ENCODE data around the gene OR51D1. TPM values are rescaled to one million over a fixed set of nuclear protein-coding genes. Genes with fewer than 3 reads are reported as not detected.

OR51D1 gene
- total and polyA plus RNA-seq, 9 of the 15 experiments (the other 6 are each of a cell fraction or from before 2014, with no cell fraction given), result not detected

- DNase-seq (ENCODE audit: extremely low read depth in 1 of 4, low spot score in 3 of 4), result peak; percentile 97 to 99 (median 98)
- Histone ChIP-seq H4K20me1 (replicated peaks; ENCODE audit: control insufficient read depth, insufficient read depth, low read length) (no peaks in the 10 kb centered on the region), H3K27me3 (ENCODE audit: control insufficient read depth in 2 of 2, insufficient read depth in 2 of 2, low read length in 2 of 2) (no peaks in the 10 kb centered on the region), H3K4me3 (peak within 1 kb of the TSS; percentile 68), H3K4me1 (replicated peaks in 1 of 2; ENCODE audit: control insufficient read depth in 2 of 2, insufficient read depth in 2 of 2, low read length in 2 of 2) (peaks cover 9 to 14% of the 10 kb centered on the region in 2 experiments; a peak in 3 of 5 replicates), H3K36me3 (ENCODE audit: control insufficient read depth, insufficient read depth, low read length) (peaks cover 4% of the 10 kb centered on the region; the same call in 2 of the 3 replicates), H3K27ac (ENCODE audit: extremely low read depth, low read depth, low read length) (peak within 1 kb of the TSS; percentile 86), H3K9me3 (replicated peaks; ENCODE audit: control insufficient read depth, insufficient read depth, low read depth, low read length) (no peaks in the 10 kb centered on the region), H3K4me2 (ENCODE audit: insufficient read depth, low read length) (peak within 1 kb of the TSS; percentile 81), H3K9me1 (ENCODE audit: control insufficient read depth, insufficient read depth, low read length) (no peaks in the 10 kb centered on the region), H2AFZ (ENCODE audit: low read depth, low read length) (peak within 1 kb of the TSS; percentile 100), H3K79me2 (ENCODE audit: control insufficient read depth, insufficient read depth, low read length) (peaks cover 11% of the 10 kb centered on the region; the same call in 2 of the 3 replicates), H3K9ac (ENCODE audit: insufficient read depth in 1 of 2, low read depth in 2 of 2, low read length in 2 of 2) (peak within 1 kb of the TSS; percentile 78 to 92)
- intact Hi-C loops (cut with micrococcal nuclease) (no loop called here), in situ Hi-C loops (cut with MboI) (no loop called here)
- FAIRE-seq, result peak; percentile 99
- ChIA-PET CTCF (ENCODE audit: low intra/inter-chr PET ratio) (no interaction called here), POLR2A (interaction anchor here (0.6 to 1.5 kb wide), 5 partner anchors 9 to 235 kb away, joined by 3 to 6 read pairs (median 4); partner anchors contain the start of gene OR52K1)
- TSS peak; percentile 66 for BruUV-seq (replicated peaks)
- ATAC-seq, result peak; percentile 100
- WGBS (ENCODE audit: insufficient coverage, low coverage, missing lambda C conversion rate), result 4% methylated on average over 41 of the region's 43 CpGs
- TF ChIP-seq THAP12 (CRISPR knock-in tag; IDR thresholded peaks at IDR 0.05) (no peak), NFATC3 (IDR thresholded peaks at IDR 0.05) (no peak), HEY1 (CRISPR knock-in tag; IDR thresholded peaks at IDR 0.05; ENCODE audit: borderline replicate concordance) (no peak), ZSCAN32 (CRISPR knock-in tag; IDR thresholded peaks at IDR 0.05) (no peak), HDAC3 (IDR thresholded peaks at IDR 0.05; ENCODE audit: borderline replicate concordance, partially characterized antibody) (no peak), ZNF766 (CRISPR knock-in tag; conservative IDR thresholded peaks at IDR 0.05) (no peak), STAT5A (IDR thresholded peaks at IDR 0.05; ENCODE audit: borderline replicate concordance, low read length) (no peak), DMBX1 (CRISPR knock-in tag; IDR thresholded peaks at IDR 0.05; ENCODE audit: borderline replicate concordance) (no peak), ARNT (IDR thresholded peaks at IDR 0.05) (no peak), CEBPG (CRISPR knock-in tag; IDR thresholded peaks at IDR 0.05) (no peak), CEBPG (tag; conservative IDR thresholded peaks at IDR 0.05 in 1 of 2, IDR thresholded peaks at IDR 0.05 in 1 of 2) (no peak), PCBP2 (IDR thresholded peaks at IDR 0.05; ENCODE audit: low read depth, low read length, poor library complexity, severe bottlenecking) (no peak), TCF3 (CRISPR knock-in tag; IDR thresholded peaks at IDR 0.05) (no peak), EHMT2 (IDR thresholded peaks at IDR 0.05) (peak; percentile 91), SAFB (IDR thresholded peaks at IDR 0.05; ENCODE audit: borderline replicate concordance, low read depth, low read length) (no peak)
- TF ChIP-seq, protein P1, sequence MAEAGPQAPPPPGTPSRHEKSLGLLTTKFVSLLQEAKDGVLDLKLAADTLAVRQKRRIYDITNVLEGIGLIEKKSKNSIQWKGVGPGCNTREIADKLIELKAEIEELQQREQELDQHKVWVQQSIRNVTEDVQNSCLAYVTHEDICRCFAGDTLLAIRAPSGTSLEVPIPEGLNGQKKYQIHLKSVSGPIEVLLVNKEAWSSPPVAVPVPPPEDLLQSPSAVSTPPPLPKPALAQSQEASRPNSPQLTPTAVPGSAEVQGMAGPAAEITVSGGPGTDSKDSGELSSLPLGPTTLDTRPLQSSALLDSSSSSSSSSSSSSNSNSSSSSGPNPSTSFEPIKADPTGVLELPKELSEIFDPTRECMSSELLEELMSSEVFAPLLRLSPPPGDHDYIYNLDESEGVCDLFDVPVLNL (CRISPR knock-in tag; IDR thresholded peaks at IDR 0.05; ENCODE audit: low read depth), result no peak
- TF ChIP-seq, protein P2, sequence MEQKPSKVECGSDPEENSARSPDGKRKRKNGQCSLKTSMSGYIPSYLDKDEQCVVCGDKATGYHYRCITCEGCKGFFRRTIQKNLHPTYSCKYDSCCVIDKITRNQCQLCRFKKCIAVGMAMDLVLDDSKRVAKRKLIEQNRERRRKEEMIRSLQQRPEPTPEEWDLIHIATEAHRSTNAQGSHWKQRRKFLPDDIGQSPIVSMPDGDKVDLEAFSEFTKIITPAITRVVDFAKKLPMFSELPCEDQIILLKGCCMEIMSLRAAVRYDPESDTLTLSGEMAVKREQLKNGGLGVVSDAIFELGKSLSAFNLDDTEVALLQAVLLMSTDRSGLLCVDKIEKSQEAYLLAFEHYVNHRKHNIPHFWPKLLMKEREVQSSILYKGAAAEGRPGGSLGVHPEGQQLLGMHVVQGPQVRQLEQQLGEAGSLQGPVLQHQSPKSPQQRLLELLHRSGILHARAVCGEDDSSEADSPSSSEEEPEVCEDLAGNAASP (IDR thresholded peaks at IDR 0.05), result no peak
Observed at GRCh38 chr11:4607781-4608666, 29.3 kb upstream of the OR51D1 start, which contains the start of gene TRIM68. TRIM68 (minus strand) TSS chr11:4608231; CDS start chr11:4605504, 2,727 bp downstream.

All from K562 (cell line).